ENCODE results near the gene ABL2.

DNA sequence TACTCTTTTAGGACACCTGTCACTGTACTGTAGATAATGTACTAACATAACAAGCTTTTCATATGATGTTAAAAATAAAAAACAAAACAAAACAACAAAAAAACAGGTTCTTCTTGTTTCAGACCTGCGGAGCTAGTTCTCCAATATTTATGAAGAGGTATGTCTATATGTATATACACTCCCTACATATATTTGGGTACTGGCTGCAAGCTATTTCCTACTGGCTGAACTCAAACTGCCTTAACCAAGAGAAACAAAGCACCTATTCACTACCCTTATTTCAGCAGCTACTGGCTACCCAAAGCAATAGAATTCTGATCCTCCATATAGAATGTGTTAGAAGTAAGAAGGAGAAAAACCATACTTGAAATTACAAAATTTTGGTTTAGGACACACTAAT is 73.5 kb downstream of the ABL2 start:
- TF ChIP-seq GATA2 (IDR thresholded peaks at IDR 0.05; ENCODE audit: low read depth, low read length) (no peak), GATA3 (IDR thresholded peaks at IDR 0.05; ENCODE audit: low read depth, low read length) (no peak)

Data from SH-SY5Y (cell line).